Ovary (tissue), 9 donors: Measurements from ENCODE around the gene MYH9. TPM values are rescaled to one million over a fixed set of nuclear protein-coding genes. Genes with fewer than 3 reads are reported as not detected.

Source experiments
- DNase-seq, 5 donors: peaks; one replicate each; pipeline ENCODE4 v3.0.0-alpha.2; 2019 to 2020
- H3K27ac ChIP-seq, 2 donors: fragments of 200-600 bp; one replicate each; pipeline versions ENCODE4 v1.5.1 to v1.8.0; 2019 to 2022
- H3K27me3 ChIP-seq: fragments of 200-600 bp; one replicate; pipeline ENCODE4 v1.8.0; 2022
- H3K36me3 ChIP-seq: fragments of 200-600 bp; sonication (generic); one replicate; pipeline ENCODE4 v1.5.1; 2019
- H3K4me1 ChIP-seq: one replicate; pipeline ENCODE4 v1.8.1; 2013; ENCODE audit warnings: mild to moderate bottlenecking, moderate library complexity; ENCODE audit not compliant: insufficient read depth
- H3K4me3 ChIP-seq: fragments of 200-600 bp; sonication (generic); one replicate; pipeline ENCODE4 v1.5.1; 2017
- H3K9me3 ChIP-seq, 2 donors: fragments of 200-600 bp in 1 of 2; sonication (generic) in 1 of 2; one replicate each; pipeline versions ENCODE4 v1.5.1 to v1.8.1; 2013 to 2019; ENCODE audit warnings: mild to moderate bottlenecking in 1 of 2, moderate library complexity in 1 of 2
- EP300 ChIP-seq: sonication (generic); formaldehyde crosslinking; IDR thresholded peaks from one replicate; pipeline ENCODE4 v1.6.1; 2017; ENCODE audit warnings: antibody characterized with exemption
- POLR2A ChIP-seq: fragments of 450-650 bp; IDR thresholded peaks from one replicate; pipeline ENCODE4 v1.6.1; 2017; ENCODE audit warnings: antibody characterized with exemption, mild to moderate bottlenecking, moderate library complexity
- WGBS, 3 donors: extraction: QIAGEN DNeasy Blood & Tissue Kit in 1 of 3; methylation state at CpG; one replicate each; pipeline versions ENCODE4 v1.1.5 to v1.1.7; 2013 to 2017; 5-methylcytosine and 5-hydroxymethylcytosine counted together
- intact Hi-C, 4 donors: fragments of 100-400 bp; cut with DNase I; formaldehyde crosslinking; loops; one replicate each; pipeline versions ENCODE4 v1.11.0 to v1.15.1; 2022 to 2023
- polyA plus RNA-seq, 2 donors: library from polyadenylated mRNA; stranded (reverse); fragments of 200-250 nt in 1 of 2; fragments of 350-450 nt in 1 of 2; fragmentation: Illumina TruSeq in 1 of 2; extraction: RNeasy Lipid Tissue Mini Kit (QIAGEN cat#74804) in 1 of 2; gene quantifications; one replicate each; pipeline ENCODE4 v1.2.3, GENCODE V29; 2013 to 2014
- total RNA-seq, 7 donors: library from RNA; depleted of rRNA in 2 of 7; stranded (reverse); fragments of >200 nt in 2 of 7; fragmentation: NEBNext Ultra II Directional in 3 of 7; extraction: Animal tissue kit (Norgen Biotek cat#: 25700) in 3 of 7; gene quantifications; one replicate each; pipeline versions ENCODE4 v1.1.0 to v1.2.4, GENCODE V29; 2016 to 2023
- TF ChIP-seq, protein P1 (sequence below), 3 donors: fragments of 450-650 bp in 2 of 3; fragments of 200-600 bp in 1 of 3; IDR thresholded peaks; one replicate each; pipeline versions ENCODE4 v1.5.1 to v1.8.0; 2016 to 2022; ENCODE audit warnings: antibody characterized with exemption in 3 of 3, mild to moderate bottlenecking in 1 of 3
- donor health status: DM: no; HTN: no; CAD: no; lungs with moderate emphysema.
- donor health status: DM: no; HTN: no; CAD: no.
- donor health status: Bipolar disorder and iron deficiency.
- donor health status: DM: yes; HTN: yes; CAD: no.
- donor health status: DM: no; HTN: no; CAD: no.
- donor health status: DM: yes; HTN: yes; CAD: no.

Gene MYH9
- total and polyA plus RNA-seq, 9 donors: 128 to 530 (median 348) TPM

DNA sequence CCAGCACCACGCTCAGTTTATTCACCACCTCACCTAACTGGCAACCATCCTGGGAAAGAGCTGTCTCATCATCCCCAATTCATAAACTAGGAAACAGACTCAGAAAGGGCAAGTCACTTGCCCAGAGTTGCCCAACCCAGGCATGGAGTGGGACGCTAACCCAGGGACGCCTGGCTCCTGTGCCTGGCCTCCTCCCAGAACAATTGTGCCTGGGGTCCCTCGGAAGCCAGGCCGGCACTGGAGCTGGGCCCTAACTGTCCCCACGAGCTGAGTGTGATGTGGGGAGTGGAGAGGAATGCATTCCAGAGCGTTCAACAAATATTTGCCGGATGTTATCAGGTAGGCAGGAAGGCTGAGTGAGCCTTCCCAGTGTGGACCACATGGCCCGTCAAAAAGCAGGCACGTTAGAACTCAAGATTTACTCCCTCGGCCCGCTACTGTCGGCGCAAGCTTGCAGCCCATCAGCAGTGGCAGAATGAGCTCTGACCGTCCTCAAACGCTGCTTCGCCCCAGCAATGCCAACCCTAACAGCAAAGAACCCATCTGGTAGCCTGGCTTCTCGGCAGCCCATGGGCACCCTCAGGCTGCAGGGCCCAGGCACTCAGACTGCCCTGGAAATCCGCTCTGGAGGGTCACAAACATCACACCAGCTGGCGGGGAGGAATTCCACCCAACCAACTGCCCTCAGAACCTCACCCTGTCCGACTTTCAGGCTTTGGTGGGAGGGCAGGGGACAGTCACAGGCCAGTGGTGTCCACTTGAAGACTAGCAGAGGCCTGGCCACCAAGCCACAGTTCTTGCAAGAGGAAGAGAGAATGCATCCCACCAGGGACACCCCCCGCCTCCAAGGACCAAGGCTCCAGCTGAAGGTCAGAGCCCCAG, 35.6 kb downstream of the MYH9 start:
- whole genome bisulfite sequencing, 3 donors: 25 to 28% (median 25%) methylated on average over 21 to 22 of the region's 22 CpGs
- DNase-seq: no peak

DNA sequence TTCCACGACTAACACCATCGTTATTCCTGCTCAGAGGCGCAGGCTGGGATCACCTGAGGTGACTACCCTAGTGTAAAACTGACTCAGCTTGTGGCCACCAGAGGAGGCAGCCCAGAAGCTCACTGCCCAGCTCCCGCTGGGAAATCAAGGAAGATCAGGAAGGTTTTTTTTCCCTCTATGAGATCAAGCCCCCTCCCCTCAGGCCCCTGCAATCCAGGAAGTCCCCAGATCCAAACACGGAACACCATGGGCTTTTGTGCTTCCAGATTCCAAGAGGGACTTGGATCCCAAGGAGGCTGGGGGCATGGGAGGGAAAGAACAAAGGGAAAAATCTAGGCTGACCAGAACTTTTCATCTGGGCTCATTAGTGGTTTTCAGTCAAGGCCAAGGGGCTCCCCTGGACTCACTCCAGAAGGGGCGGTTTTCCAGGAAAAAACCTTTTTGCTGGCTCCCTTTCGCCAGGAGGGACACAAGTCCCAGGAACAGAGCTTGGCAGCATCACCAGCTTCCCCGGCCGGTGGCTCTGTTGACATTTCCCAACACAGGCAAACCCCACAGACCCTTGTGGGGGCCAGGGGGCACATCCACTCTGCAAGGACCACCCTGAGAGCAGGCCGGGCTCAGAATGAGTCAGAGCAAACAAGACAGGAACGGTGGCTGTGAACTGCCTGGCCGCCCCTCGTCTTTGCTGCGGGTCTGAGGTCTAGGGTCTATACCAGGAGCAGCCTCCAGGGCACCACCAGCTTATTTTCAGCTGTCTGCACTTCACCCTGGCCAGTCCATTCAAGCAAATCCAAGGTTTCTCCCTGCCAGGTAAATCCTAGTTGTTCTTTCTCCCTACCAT, 36.8 kb downstream of the MYH9 start:
- TF ChIP-seq POLR2A (no peak), EP300 (no peak)
- TF ChIP-seq, protein P1, sequence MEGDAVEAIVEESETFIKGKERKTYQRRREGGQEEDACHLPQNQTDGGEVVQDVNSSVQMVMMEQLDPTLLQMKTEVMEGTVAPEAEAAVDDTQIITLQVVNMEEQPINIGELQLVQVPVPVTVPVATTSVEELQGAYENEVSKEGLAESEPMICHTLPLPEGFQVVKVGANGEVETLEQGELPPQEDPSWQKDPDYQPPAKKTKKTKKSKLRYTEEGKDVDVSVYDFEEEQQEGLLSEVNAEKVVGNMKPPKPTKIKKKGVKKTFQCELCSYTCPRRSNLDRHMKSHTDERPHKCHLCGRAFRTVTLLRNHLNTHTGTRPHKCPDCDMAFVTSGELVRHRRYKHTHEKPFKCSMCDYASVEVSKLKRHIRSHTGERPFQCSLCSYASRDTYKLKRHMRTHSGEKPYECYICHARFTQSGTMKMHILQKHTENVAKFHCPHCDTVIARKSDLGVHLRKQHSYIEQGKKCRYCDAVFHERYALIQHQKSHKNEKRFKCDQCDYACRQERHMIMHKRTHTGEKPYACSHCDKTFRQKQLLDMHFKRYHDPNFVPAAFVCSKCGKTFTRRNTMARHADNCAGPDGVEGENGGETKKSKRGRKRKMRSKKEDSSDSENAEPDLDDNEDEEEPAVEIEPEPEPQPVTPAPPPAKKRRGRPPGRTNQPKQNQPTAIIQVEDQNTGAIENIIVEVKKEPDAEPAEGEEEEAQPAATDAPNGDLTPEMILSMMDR (IDR thresholded peaks at IDR 0.05): peak in 1 of 3 donors; percentile 5
- no peaks in the 10 kb centered on the region for H3K9me3 ChIP-seq
- intact Hi-C loops: loop anchor here in 2 of 4 donors (10.0 kb wide), 2 partner anchors 104 to 114 kb away; no protein-coding TSS in a partner anchor
- H3K27me3 ChIP-seq: no peaks in the 10 kb centered on the region
- H3K27ac ChIP-seq: peak overlapping the region; percentile 43 to 76
- DNase-seq: peak; percentile 68 to 84 (median 79)
- peaks cover 42% of the 10 kb centered on the region for H3K4me1 ChIP-seq
- 13 to 14% (median 13%) methylated on average over 14 of the region's 14 CpGs for WGBS, 3 donors
- H3K36me3 ChIP-seq: no peaks in the 10 kb centered on the region
- no peak overlapping the region for H3K4me3 ChIP-seq

More for the DNA sequence above, 35.6 kb downstream of the MYH9 start:
- Histone ChIP-seq H3K9me3 (no peaks in the 10 kb centered on the region), H3K4me3 (no peak overlapping the region), H3K4me1 (peaks cover 42% of the 10 kb centered on the region), H3K27ac (peak overlapping the region; percentile 43 to 76), H3K27me3 (no peaks in the 10 kb centered on the region), H3K36me3 (no peaks in the 10 kb centered on the region)
- intact Hi-C loops: loop anchor here in 2 of 4 donors (2.0 to 10.0 kb wide), 3 partner anchors 19 to 113 kb away; no protein-coding TSS in a partner anchor
- TF ChIP-seq, protein P1 (IDR thresholded peaks at IDR 0.05): no peak
- TF ChIP-seq POLR2A (no peak), EP300 (no peak)

DNA sequence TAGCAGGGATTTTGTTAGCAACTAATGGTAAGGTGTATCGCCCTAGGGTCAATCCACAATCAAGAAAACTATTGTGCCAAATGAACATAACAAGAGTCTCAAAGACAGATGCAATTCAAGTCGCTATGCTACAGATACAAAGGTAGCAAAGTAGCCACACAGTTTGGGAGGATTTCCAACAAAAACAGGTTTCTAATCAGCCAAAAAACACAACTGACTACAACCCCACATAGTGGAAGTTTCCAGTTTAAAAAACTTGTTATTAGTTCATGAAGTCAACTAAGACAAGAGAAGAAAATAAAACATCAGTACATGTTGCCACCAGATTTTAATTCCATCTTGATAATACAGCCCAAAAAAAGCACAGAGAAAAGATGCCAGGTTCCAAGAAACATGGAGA, 38.0 kb downstream of the MYH9 start:
- TF ChIP-seq EP300 (no peak), POLR2A (no peak)
- TF ChIP-seq, protein P1 (IDR thresholded peaks at IDR 0.05): no peak
- Histone ChIP-seq H3K9me3 (no peaks in the 10 kb centered on the region), H3K36me3 (no peaks in the 10 kb centered on the region), H3K4me1 (peaks cover 36% of the 10 kb centered on the region), H3K4me3 (no peak overlapping the region), H3K27ac (no peak overlapping the region), H3K27me3 (no peaks in the 10 kb centered on the region)
- WGBS, 3 donors: 59 to 66% (median 64%) methylated on average over 2 of the region's 2 CpGs
- intact Hi-C loops: loop anchor here in 2 of 4 donors (10.0 kb wide), 2 partner anchors 105 to 115 kb away; no protein-coding TSS in a partner anchor
- no peak for DNase-seq

DNA sequence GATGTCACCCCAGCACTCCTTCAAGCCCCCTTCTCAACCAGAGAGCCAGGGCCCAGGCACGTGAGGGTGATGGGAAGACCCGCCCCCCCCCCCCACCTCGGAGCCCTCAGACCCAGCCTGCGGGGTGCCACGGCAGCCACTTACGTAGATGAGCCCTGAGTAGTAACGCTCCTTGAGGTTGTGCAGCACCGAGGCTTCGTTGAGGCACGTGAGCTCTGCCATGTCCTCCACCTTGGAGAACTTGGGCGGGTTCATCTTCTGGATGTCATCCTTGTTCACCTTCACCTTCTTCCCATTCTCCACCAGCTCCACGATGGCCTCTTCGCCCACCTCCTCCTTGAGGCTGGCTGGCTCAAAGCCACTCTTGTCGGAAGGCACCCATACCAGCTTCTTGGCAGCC, 39.0 kb downstream of the MYH9 start:
- Histone ChIP-seq H3K4me1 (peaks cover 36% of the 10 kb centered on the region), H3K27ac (no peak overlapping the region), H3K9me3 (no peaks in the 10 kb centered on the region), H3K36me3 (no peaks in the 10 kb centered on the region), H3K4me3 (no peak overlapping the region), H3K27me3 (no peaks in the 10 kb centered on the region)
- 85 to 90% (median 87%) methylated on average over 13 to 14 of the region's 14 CpGs for WGBS, 3 donors
- intact Hi-C loops: no loop called here
- TF ChIP-seq, protein P1 (IDR thresholded peaks at IDR 0.05): no peak
- no peak for TF ChIP-seq EP300
- no peak for TF ChIP-seq POLR2A
- DNase-seq: no peak
